ENCODE results near the gene ZC3HAV1L. TPM values are rescaled to one million over a fixed set of nuclear protein-coding genes. Genes with fewer than 3 reads are reported as not detected.
"Not testable (repeated sequence)": the region's sequence is repeated elsewhere in the genome, so short reads cannot be mapped to it uniquely, and the experiment has no call there.

ZC3HAV1L gene
- total and polyA plus RNA-seq, 12 donors: 0.30 to 27.2 (median 13.0) TPM

DNA sequence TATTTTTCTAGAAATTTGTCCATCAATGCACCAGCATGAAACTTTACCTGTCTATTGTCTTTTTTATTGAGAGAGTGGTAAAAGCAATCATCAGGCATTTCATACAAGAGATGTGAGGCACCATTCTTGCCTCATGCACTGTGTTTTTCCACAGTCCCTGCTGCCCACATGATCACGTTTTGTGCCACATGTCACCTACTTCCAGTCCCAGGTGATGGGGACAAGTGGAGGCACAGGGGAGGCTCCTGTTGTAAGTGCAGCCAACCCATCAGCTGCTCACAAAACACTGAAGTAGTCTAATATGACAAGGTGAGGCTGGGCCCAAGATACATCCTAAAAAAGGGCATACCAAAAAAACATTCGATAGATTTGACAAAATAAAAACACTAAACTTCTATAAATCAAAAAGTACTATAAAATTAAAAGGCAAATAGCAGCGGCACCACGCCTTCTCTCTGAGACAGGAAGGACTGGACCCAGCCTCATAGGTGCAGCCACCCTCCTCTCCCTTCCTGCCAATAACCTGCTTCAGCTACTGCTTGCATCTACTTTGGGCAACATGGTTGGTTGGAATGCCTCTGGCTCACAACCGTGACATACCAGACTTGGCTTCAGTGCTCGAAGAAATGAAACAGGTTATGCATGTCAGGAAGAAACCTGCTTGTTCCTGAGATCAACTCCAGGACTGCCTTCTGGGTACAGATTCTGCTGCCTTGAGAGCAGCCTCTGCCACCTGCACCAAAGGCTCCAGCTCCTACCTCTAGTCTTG lies 2.3 kb downstream of the ZC3HAV1L start:
- DNase-seq: peak in 1 of 7 donors; percentile 36
- WGBS, 4 donors: 85 to 91% (median 89%) methylated on average over 6 of the region's 6 CpGs
- Histone ChIP-seq H3K4me1 (replicated peaks in 1 of 2) (peaks cover 5 to 15% of the 10 kb centered on the region in 2 donors), H3K9me3 (replicated peaks in 1 of 3) (no peaks in the 10 kb centered on the region), H3K36me3 (replicated peaks in 1 of 2) (peaks cover 0 to 14% of the 10 kb centered on the region in 2 donors), H3K4me3 (no peak overlapping the region), H3K27ac (no peak overlapping the region), H3K27me3 (no peaks in the 10 kb centered on the region)
- intact Hi-C loops (cut with DNase I): no loop called here
- no peak for TF ChIP-seq POLR2A (IDR thresholded peaks at IDR 0.05)
- TF ChIP-seq, protein P1, sequence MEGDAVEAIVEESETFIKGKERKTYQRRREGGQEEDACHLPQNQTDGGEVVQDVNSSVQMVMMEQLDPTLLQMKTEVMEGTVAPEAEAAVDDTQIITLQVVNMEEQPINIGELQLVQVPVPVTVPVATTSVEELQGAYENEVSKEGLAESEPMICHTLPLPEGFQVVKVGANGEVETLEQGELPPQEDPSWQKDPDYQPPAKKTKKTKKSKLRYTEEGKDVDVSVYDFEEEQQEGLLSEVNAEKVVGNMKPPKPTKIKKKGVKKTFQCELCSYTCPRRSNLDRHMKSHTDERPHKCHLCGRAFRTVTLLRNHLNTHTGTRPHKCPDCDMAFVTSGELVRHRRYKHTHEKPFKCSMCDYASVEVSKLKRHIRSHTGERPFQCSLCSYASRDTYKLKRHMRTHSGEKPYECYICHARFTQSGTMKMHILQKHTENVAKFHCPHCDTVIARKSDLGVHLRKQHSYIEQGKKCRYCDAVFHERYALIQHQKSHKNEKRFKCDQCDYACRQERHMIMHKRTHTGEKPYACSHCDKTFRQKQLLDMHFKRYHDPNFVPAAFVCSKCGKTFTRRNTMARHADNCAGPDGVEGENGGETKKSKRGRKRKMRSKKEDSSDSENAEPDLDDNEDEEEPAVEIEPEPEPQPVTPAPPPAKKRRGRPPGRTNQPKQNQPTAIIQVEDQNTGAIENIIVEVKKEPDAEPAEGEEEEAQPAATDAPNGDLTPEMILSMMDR (IDR thresholded peaks at IDR 0.05): no peak

DNA sequence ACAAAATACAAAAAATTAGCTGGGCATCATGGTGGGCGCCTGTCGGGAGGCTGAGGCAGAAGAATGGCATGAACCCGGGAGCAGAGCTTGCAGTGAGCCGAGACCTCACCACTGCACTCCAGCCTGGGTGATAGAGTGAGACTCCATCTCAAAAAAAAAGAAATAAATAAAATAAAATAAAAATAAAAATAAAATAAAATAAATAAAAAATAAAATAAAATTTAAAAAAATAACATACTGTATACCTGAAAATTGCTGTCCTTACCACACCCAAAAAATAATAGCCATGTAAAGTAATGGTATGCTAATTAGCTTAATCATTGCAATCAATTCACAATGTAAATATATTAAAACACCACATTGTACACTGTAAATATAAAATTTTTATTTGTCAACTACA lies 3.4 kb downstream of the ZC3HAV1L start:
- intact Hi-C loops (cut with DNase I): no loop called here
- Histone ChIP-seq H3K9me3 (replicated peaks in 1 of 3) (no peaks in the 10 kb centered on the region), H3K4me3 (no peak overlapping the region), H3K4me1 (replicated peaks in 1 of 2) (peaks cover 5 to 15% of the 10 kb centered on the region in 2 donors), H3K36me3 (replicated peaks in 1 of 2) (peaks cover 0 to 20% of the 10 kb centered on the region in 2 donors), H3K27ac (no peak overlapping the region), H3K27me3 (no peaks in the 10 kb centered on the region)
- WGBS, 4 donors: 93 to 100% (median 96%) methylated on average over 4 of the region's 4 CpGs
- peak in 1 of 7 donors; percentile 6 for DNase-seq
- TF ChIP-seq, protein P1 (IDR thresholded peaks at IDR 0.05): no peak
- TF ChIP-seq POLR2A (IDR thresholded peaks at IDR 0.05): no peak

DNA sequence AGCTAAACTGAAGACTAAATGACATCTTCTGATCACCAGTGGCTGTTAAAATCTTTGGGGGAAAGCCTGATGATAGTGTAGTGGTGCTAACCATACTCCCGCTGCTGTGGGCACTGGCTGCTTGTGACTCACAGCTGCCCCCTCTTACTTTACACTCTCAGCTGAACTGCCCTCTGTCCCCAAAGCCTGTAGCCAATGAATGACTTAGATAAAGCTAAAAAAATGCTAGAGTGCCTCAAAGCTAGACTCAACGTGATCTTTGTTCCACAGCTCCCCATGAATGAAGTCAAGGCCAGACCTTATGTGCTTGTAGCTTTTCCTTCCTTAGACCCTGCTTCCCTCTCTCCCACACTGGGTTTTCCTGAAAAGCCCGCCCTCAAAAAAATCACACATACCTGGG lies 6.5 kb downstream of the ZC3HAV1L start:
- no peak for DNase-seq
- no peak for TF ChIP-seq POLR2A (IDR thresholded peaks at IDR 0.05)
- TF ChIP-seq, protein P1 (IDR thresholded peaks at IDR 0.05): no peak
- Histone ChIP-seq H3K9me3 (replicated peaks in 1 of 3) (no peaks in the 10 kb centered on the region), H3K4me3 (no peak overlapping the region), H3K27ac (no peak overlapping the region), H3K36me3 (replicated peaks in 1 of 2) (peaks cover 0 to 36% of the 10 kb centered on the region in 2 donors), H3K4me1 (replicated peaks in 1 of 2) (peaks cover 0 to 9% of the 10 kb centered on the region in 2 donors), H3K27me3 (no peaks in the 10 kb centered on the region)
- intact Hi-C loops (cut with DNase I): no loop called here
- 74 to 96% (median 93%) methylated on average over 3 of the region's 3 CpGs for WGBS, 4 donors

DNA sequence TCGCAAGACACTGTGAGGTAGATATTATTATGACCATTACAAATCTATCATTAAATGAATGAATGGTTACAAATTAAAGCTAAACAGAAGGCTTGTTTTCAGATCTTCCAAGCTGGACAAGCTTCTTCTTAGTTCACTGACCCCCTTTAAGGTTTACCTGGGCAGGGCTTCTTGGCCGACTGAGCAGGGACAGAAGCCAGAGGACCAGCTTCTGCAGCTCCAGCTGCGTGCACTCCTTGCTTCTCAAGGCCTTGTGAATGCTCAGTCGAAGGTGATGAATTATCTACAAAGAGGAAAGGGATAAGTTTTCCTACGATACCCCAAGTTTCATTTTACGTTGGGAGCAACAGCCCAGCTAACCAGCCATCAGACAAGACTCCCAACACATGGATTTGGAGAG lies 9.3 kb downstream of the ZC3HAV1L start:
- H3K27ac ChIP-seq: no peak overlapping the region
- no peaks in the 10 kb centered on the region for H3K27me3 ChIP-seq
- no peak for DNase-seq
- 74 to 84% (median 74%) methylated on average over 6 of the region's 6 CpGs for WGBS, 4 donors
- intact Hi-C loops (cut with DNase I): no loop called here
- TF ChIP-seq POLR2A (IDR thresholded peaks at IDR 0.05): no peak
- TF ChIP-seq, protein P1 (IDR thresholded peaks at IDR 0.05): no peak
- H3K4me3 ChIP-seq: no peak overlapping the region
- H3K36me3 ChIP-seq (replicated peaks in 1 of 2): peaks cover 0 to 36% of the 10 kb centered on the region in 2 donors
- H3K9me3 ChIP-seq (replicated peaks in 1 of 3): no peaks in the 10 kb centered on the region
- peaks cover 0 to 3% of the 10 kb centered on the region in 2 donors for H3K4me1 ChIP-seq (replicated peaks in 1 of 2)

DNA sequence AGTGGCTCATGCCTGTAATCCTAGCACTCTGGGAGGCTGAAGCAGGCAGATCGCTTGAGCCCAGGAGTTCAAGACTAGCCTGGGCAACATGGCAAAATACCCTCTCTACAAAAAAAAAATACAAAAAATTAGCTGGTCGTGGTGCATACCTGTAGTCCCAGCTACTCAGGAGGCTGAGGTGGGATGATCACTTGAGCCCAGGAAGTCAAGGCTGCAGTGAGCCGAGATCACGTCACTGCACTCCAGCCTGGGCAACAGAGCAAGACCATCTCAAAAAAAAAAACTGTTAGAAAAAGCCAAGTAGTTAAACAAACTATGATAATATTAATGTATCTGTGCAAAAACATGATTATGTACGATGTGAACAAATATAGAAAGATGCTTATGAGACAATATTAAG lies 10.0 kb downstream of the ZC3HAV1L start:
- DNase-seq; H3K9me3 ChIP-seq (replicated peaks in 1 of 3); H3K27ac ChIP-seq; H3K4me1 ChIP-seq (replicated peaks in 1 of 2); intact Hi-C loops (cut with DNase I); H3K27me3 ChIP-seq; H3K4me3 ChIP-seq: not testable (repeated sequence)
- H3K36me3 ChIP-seq (replicated peaks in 1 of 2): peaks cover 0 to 36% of the 10 kb centered on the region in 2 donors
- WGBS, 4 donors: 82 to 88% (median 84%) methylated on average over 5 of the region's 5 CpGs

All from adrenal gland (tissue), 12 donors.